ENCODE data around the gene CCDC27. TPM values are rescaled to one million over a fixed set of nuclear protein-coding genes. Genes with fewer than 3 reads are reported as not detected.

CCDC27 gene
- total and polyA plus RNA-seq, 2 of the 8 experiments (the other 6 are each of a cell fraction or from before 2014, with no cell fraction given): 0.15 TPM; not detected in 1

GRCh38 chr1:3778590-3779264 lies 26.5 kb downstream of the CCDC27 start:
- H2AK5ac ChIP-seq (ENCODE audit: low read depth, low read length): no peak overlapping the region
- no peak overlapping the region for H3K4me3 ChIP-seq (ENCODE audit: extremely low read depth in 1 of 4, insufficient read depth in 2 of 4, low read depth in 3 of 4, low read length in 4 of 4)
- no peak overlapping the region for H4K5ac ChIP-seq (ENCODE audit: insufficient read length, low read depth, low read length)
- H3K23me2 ChIP-seq (ENCODE audit: low read depth, low read length): no peaks in the 10 kb centered on the region
- H2AFZ ChIP-seq (ENCODE audit: low read length): no peak overlapping the region
- no peak overlapping the region for H2BK120ac ChIP-seq (replicated peaks; ENCODE audit: low read depth, low read length)
- no peak overlapping the region for H3K23ac ChIP-seq (ENCODE audit: insufficient read length)
- peaks cover 0 to 21% (median 9%) of the 10 kb centered on the region in 4 experiments; a peak in 6 of 7 replicates for H3K4me1 ChIP-seq (replicated peaks in 1 of 4; ENCODE audit: control insufficient read depth in 3 of 4, insufficient read depth in 4 of 4, low read length in 3 of 4)
- H3K18ac ChIP-seq (ENCODE audit: extremely low read depth, low read length): no peak overlapping the region
- POLR2A ChIA-PET (ENCODE audit: partially characterized antibody): interaction anchor here (0.9 to 5.8 kb wide), 5 partner anchors 11 to 81 kb away, joined by 3 to 84 read pairs (median 3); partner anchors contain the start of gene LRRC47
- 88% methylated on average over 14 of the region's 14 CpGs; no CpG with 5 or more reads in 1 of the 2 experiments for WGBS, 2 experiments (ENCODE audit: extremely low coverage in 1 of 2, insufficient coverage in 1 of 2, insufficient read length in 1 of 2, insufficient replicate concordance in 2 of 2, low coverage in 1 of 2, low lambda C conversion rate in 2 of 2, missing lambda C conversion rate in 1 of 2)
- H3K4ac ChIP-seq (replicated peaks; ENCODE audit: insufficient read length, low read depth, low read length): no peak overlapping the region
- H2BK5ac ChIP-seq (ENCODE audit: low read depth, low read length): no peak overlapping the region
- no peak for FAIRE-seq
- H3K27me3 ChIP-seq (replicated peaks in 1 of 4; ENCODE audit: control insufficient read depth in 3 of 4, extremely low read depth in 1 of 4, insufficient read depth in 3 of 4, low read length in 3 of 4): no peaks in the 10 kb centered on the region; a peak in 1 of 7 replicates
- no peak overlapping the region for H3K56ac ChIP-seq (replicated peaks; ENCODE audit: insufficient read length, low read depth, low read length)
- CTCF ChIA-PET (ENCODE audit: partially characterized antibody): interaction anchor here (1.0 to 1.6 kb wide), 5 partner anchors 9 to 54 kb away, joined by 3 to 8 read pairs (median 3); no protein-coding TSS in a partner anchor
- H2BK15ac ChIP-seq (ENCODE audit: low read length): no peak overlapping the region
- no peak overlapping the region for H4K8ac ChIP-seq (ENCODE audit: extremely low read depth, insufficient read depth, low read length)
- peaks cover 23 to 39% (median 36%) of the 10 kb centered on the region in 4 experiments for H3K36me3 ChIP-seq (ENCODE audit: control insufficient read depth in 2 of 4, insufficient read depth in 4 of 4, low read length in 3 of 4)
- TF ChIP-seq RXRA (IDR thresholded peaks at IDR 0.05; ENCODE audit: insufficient read depth, low read depth, low read length): no peak
- no peak for TF ChIP-seq RAD21 (IDR thresholded peaks at IDR 0.05 in 1 of 2, conservative IDR thresholded peaks at IDR 0.05 in 1 of 2; ENCODE audit: low read depth in 2 of 2, low read length in 2 of 2)
- TF ChIP-seq TBP (IDR thresholded peaks at IDR 0.05; ENCODE audit: low read depth, low read length): no peak
- TF ChIP-seq POLR2AphosphoS5 (IDR thresholded peaks at IDR 0.05; ENCODE audit: low read depth, low read length): peak; percentile 39
- no peak for TF ChIP-seq CEBPB (IDR thresholded peaks at IDR 0.05; ENCODE audit: low read depth, low read length)
- H3K79me1 ChIP-seq (ENCODE audit: low read depth, low read length): no peaks in the 10 kb centered on the region; the same call in 1 of the 2 replicates
- no peak overlapping the region for H3K4me2 ChIP-seq (ENCODE audit: insufficient read depth in 1 of 2, low read depth in 2 of 2, low read length in 2 of 2)
- H3K27ac ChIP-seq (ENCODE audit: low read depth, low read length): no peak overlapping the region
- no peaks in the 10 kb centered on the region for H3K79me2 ChIP-seq (ENCODE audit: control insufficient read depth in 1 of 2, insufficient read depth in 2 of 2, low read length in 2 of 2)
- no peak overlapping the region for H2BK20ac ChIP-seq (ENCODE audit: low read length)
- no peaks in the 10 kb centered on the region for H3K9me3 ChIP-seq (ENCODE audit: insufficient read depth in 2 of 2, low read depth in 1 of 2, low read length in 1 of 2)
- peaks cover 8 to 21% of the 10 kb centered on the region in 2 experiments for H4K20me1 ChIP-seq (replicated peaks in 1 of 2; ENCODE audit: control insufficient read depth in 1 of 2, insufficient read depth in 2 of 2, low read length in 2 of 2)
- DNase-seq (ENCODE audit: low read depth in 1 of 2, low spot score in 2 of 2): no peak
- no peak overlapping the region for H3K14ac ChIP-seq (ENCODE audit: insufficient read length)
- H4K91ac ChIP-seq (replicated peaks; ENCODE audit: insufficient read length, low read length): no peak overlapping the region
- H3K9ac ChIP-seq (replicated peaks in 1 of 4; ENCODE audit: extremely low read depth in 1 of 4, low read depth in 3 of 4, low read length in 3 of 4): no peak overlapping the region
- no peak overlapping the region for H2BK12ac ChIP-seq (ENCODE audit: low read depth, low read length)

Data from H1 (cell line).